Measurements from ENCODE around the gene ALX1.
"Not testable (repeated sequence)": the region's sequence is repeated elsewhere in the genome, so short reads cannot be mapped to it uniquely, and the experiment has no call there.

The ALX1 gene

GRCh38 chr12:85299053-85299452 lies 19.0 kb downstream of the ALX1 start:
- DNase-seq (ENCODE audit: low spot score) = no peak
- no peak for TF ChIP-seq CTCF (IDR thresholded peaks at IDR 0.05; ENCODE audit: extremely low read depth, missing control alignments)

GRCh38 chr12:85301051-85301450 lies 21.0 kb downstream of the ALX1 start:
- no peak for DNase-seq (ENCODE audit: low spot score)

GRCh38 chr12:85308374-85308773 lies 28.4 kb downstream of the ALX1 start:
- DNase-seq (ENCODE audit: low spot score) = no peak
- no peak for TF ChIP-seq CTCF (IDR thresholded peaks at IDR 0.05; ENCODE audit: extremely low read depth, missing control alignments)

More at GRCh38 chr12:85301051-85301450, 21.0 kb downstream of the ALX1 start:
- no peak for TF ChIP-seq CTCF (IDR thresholded peaks at IDR 0.05; ENCODE audit: extremely low read depth, missing control alignments)

GRCh38 chr12:85309125-85309566 lies 29.1 kb downstream of the ALX1 start:
- TF ChIP-seq CTCF (IDR thresholded peaks at IDR 0.05; ENCODE audit: extremely low read depth, missing control alignments) = no peak
- DNase-seq (ENCODE audit: low spot score) = no peak

GRCh38 chr12:85310025-85310424 lies 30.0 kb downstream of the ALX1 start:
- TF ChIP-seq CTCF (IDR thresholded peaks at IDR 0.05; ENCODE audit: extremely low read depth, missing control alignments) = no peak
- no peak for DNase-seq (ENCODE audit: low spot score)

GRCh38 chr12:85310456-85311076 lies 30.5 kb downstream of the ALX1 start:
- no peak for TF ChIP-seq CTCF (IDR thresholded peaks at IDR 0.05; ENCODE audit: extremely low read depth, missing control alignments)
- no peak for DNase-seq (ENCODE audit: low spot score)

- not testable (repeated sequence) for DNase-seq (ENCODE audit: low spot score)
Measured at GRCh38 chr12:85317866-85318636, 38.0 kb downstream of the ALX1 start.

Data from GM20000 (cell line).